Measurements from ENCODE around the gene COL1A1. TPM values are rescaled to one million over a fixed set of nuclear protein-coding genes. Genes with fewer than 3 reads are reported as not detected.

Gene COL1A1
- total RNA-seq, 1 experiment from 2014 or later: 104 TPM

- Histone ChIP-seq H2BK5ac (ENCODE audit: insufficient read length, low read length) (no peak overlapping the region), H4K5ac (ENCODE audit: insufficient read length, low read depth, low read length) (no peak overlapping the region), H4K91ac (ENCODE audit: insufficient read length, low read depth, low read length) (no peak overlapping the region), H3K4me2 (ENCODE audit: insufficient read depth, insufficient read length, low read length) (no peak overlapping the region), H4K20me1 (ENCODE audit: control insufficient read depth, insufficient read depth, insufficient read length) (no peaks in the 10 kb centered on the region), H3K23ac (ENCODE audit: insufficient read length, low read depth, low read length) (no peak overlapping the region), H3K4ac (ENCODE audit: low read depth, low read length) (no peak overlapping the region), H3K9me3 (ENCODE audit: control insufficient read depth, low read depth, low read length) (no peaks in the 10 kb centered on the region), H2AK5ac (ENCODE audit: insufficient read length, low read length) (no peak overlapping the region), H2BK15ac (ENCODE audit: low read depth, low read length) (no peak overlapping the region), H3K27ac (ENCODE audit: insufficient read length, low read depth, low read length) (no peak overlapping the region), H2BK12ac (ENCODE audit: insufficient read length, low read depth, low read length) (no peak overlapping the region), H2AFZ (ENCODE audit: low read length) (no peak overlapping the region), H3K27me3 (ENCODE audit: insufficient read depth, low read length) (no peaks in the 10 kb centered on the region), H3K79me2 (ENCODE audit: insufficient read depth, low read length) (no peaks in the 10 kb centered on the region), H3K23me2 (ENCODE audit: insufficient read length, low read depth, low read length, poor library complexity, severe bottlenecking) (no peaks in the 10 kb centered on the region), H3K9ac (ENCODE audit: extremely low read depth, insufficient read length, low read length) (no peak overlapping the region), H3K56ac (ENCODE audit: insufficient read length, low read depth, low read length) (no peak overlapping the region), H3K14ac (ENCODE audit: insufficient read depth, low read length) (no peak overlapping the region), H2BK120ac (ENCODE audit: low read depth, low read length, poor library complexity, severe bottlenecking) (no peak overlapping the region), H3K79me1 (ENCODE audit: insufficient read depth, low read depth, low read length, poor library complexity, severe bottlenecking) (no peaks in the 10 kb centered on the region), H2BK20ac (ENCODE audit: low read depth, low read length, poor library complexity, severe bottlenecking) (no peak overlapping the region), H3K18ac (ENCODE audit: insufficient read length, low read depth, low read length) (no peak overlapping the region), H3T11ph (ENCODE audit: low read length) (no peak overlapping the region), H3K4me1 (ENCODE audit: insufficient read depth, low read length) (no peaks in the 10 kb centered on the region; the same call in 1 of the 2 replicates), H4K8ac (replicated peaks; ENCODE audit: insufficient read length, low read depth, low read length) (no peak overlapping the region)
- H3K4me3 Mint-ChIP-seq: no peak overlapping the region
- H3K4me1 Mint-ChIP-seq: peaks cover 35 to 48% of the 10 kb centered on the region in 2 experiments
- H3K27me3 Mint-ChIP-seq (ENCODE audit: low read depth): peaks cover 2% of the 10 kb centered on the region
- H3K9me3 Mint-ChIP-seq: no peaks in the 10 kb centered on the region; a peak in 1 of 5 replicates
- no peak for DNase-seq
- no peaks in the 10 kb centered on the region for H3K36me3 Mint-ChIP-seq (ENCODE audit: insufficient read depth in 1 of 3, low read depth in 3 of 3)
- TF ChIP-seq CTCF (conservative IDR thresholded peaks at IDR 0.05): no peak
- no peak overlapping the region for H3K27ac Mint-ChIP-seq
- WGBS (ENCODE audit: extremely low coverage, insufficient read length, low lambda C conversion rate): no CpG with 5 or more reads among the region's 3 CpGs
Observed at GRCh38 chr17:50217591-50217990, 16.2 kb upstream of the COL1A1 start.

All from H9 (cell line).